Mesendoderm (in vitro differentiated cells): ENCODE data around the gene AFM.

Experiments
- DNase-seq: peaks from one replicate; pipeline ENCODE4 v3.0.0; 2013
- H2AK5ac ChIP-seq: 2 replicates; pipeline ENCODE4 v1.6.1; 2013; ENCODE audit warnings: low read length, inconsistent platforms
- H2BK120ac ChIP-seq: 2 replicates; pipeline ENCODE4 v1.6.1; 2013; ENCODE audit warnings: low read depth, mild to moderate bottlenecking, low read length, moderate library complexity, mixed read lengths
- H2BK15ac ChIP-seq: replicated peaks from 2 replicates; pipeline ENCODE4 v1.6.1; 2013; ENCODE audit warnings: low read depth, mild to moderate bottlenecking, moderate library complexity
- H2BK5ac ChIP-seq: 2 replicates; pipeline ENCODE4 v1.6.1; 2013; ENCODE audit warnings: low read length, inconsistent platforms
- H3K18ac ChIP-seq: 2 replicates; pipeline ENCODE4 v1.6.1; 2013; ENCODE audit warnings: mild to moderate bottlenecking, low read length, mixed read lengths
- H3K23ac ChIP-seq: one replicate; pipeline ENCODE4 v1.6.1; 2013; ENCODE audit warnings: low read length
- H3K27ac ChIP-seq: 2 replicates; pipeline ENCODE4 v1.5.1; 2013; ENCODE audit warnings: low read depth, mild to moderate bottlenecking, inconsistent platforms, low read length, moderate library complexity
- H3K27me3 ChIP-seq: 2 replicates; pipeline ENCODE4 v1.6.1; 2013; ENCODE audit warnings: low read length, control low read depth, mild to moderate bottlenecking, inconsistent platforms; ENCODE audit not compliant: insufficient read depth, poor library complexity
- H3K36me3 ChIP-seq: 2 replicates; pipeline ENCODE4 v1.6.1; 2013; ENCODE audit warnings: low read length, inconsistent platforms; ENCODE audit not compliant: control insufficient read depth, insufficient read depth
- H3K4ac ChIP-seq: one replicate; pipeline ENCODE4 v1.6.1; 2013; ENCODE audit warnings: low read depth, mild to moderate bottlenecking, low read length, moderate library complexity
- H3K4me1 ChIP-seq: 2 replicates; pipeline ENCODE4 v1.6.1; 2013; ENCODE audit warnings: low read depth, low read length, inconsistent platforms; ENCODE audit not compliant: control insufficient read depth
- H3K4me2 ChIP-seq: 2 replicates; pipeline ENCODE4 v1.6.1; 2013; ENCODE audit warnings: low read length
- H3K4me3 ChIP-seq: 2 replicates; pipeline ENCODE4 v1.5.1; 2013; ENCODE audit warnings: mild to moderate bottlenecking, low read length
- H3K56ac ChIP-seq: one replicate; pipeline ENCODE4 v1.6.1; 2013; ENCODE audit warnings: low read length
- H3K79me1 ChIP-seq: 2 replicates; pipeline ENCODE4 v1.6.1; 2013; ENCODE audit warnings: low read length, inconsistent platforms
- H3K79me2 ChIP-seq: 2 replicates; pipeline ENCODE4 v1.6.1; 2013; ENCODE audit warnings: mild to moderate bottlenecking, low read length; ENCODE audit not compliant: control insufficient read depth, insufficient read depth
- H3K9ac ChIP-seq: 2 replicates; pipeline ENCODE4 v1.6.1; 2013; ENCODE audit warnings: low read length, inconsistent platforms
- H4K5ac ChIP-seq: one replicate; pipeline ENCODE4 v1.6.1; 2013; ENCODE audit warnings: low read length
- H4K8ac ChIP-seq: one replicate; pipeline ENCODE4 v1.6.1; 2013; ENCODE audit warnings: low read depth, mild to moderate bottlenecking, control low read depth, low read length, moderate library complexity
- WGBS: extraction: QIAGEN DNeasy Blood & Tissue Kit; methylation state at CpG from one replicate; pipeline ENCODE4 v1.1.7; 2013; ENCODE audit warnings: low lambda C conversion rate, missing lambda C conversion rate; ENCODE audit not compliant: insufficient coverage; ENCODE audit errors: extremely low coverage; 5-methylcytosine and 5-hydroxymethylcytosine counted together

Gene AFM

DNA sequence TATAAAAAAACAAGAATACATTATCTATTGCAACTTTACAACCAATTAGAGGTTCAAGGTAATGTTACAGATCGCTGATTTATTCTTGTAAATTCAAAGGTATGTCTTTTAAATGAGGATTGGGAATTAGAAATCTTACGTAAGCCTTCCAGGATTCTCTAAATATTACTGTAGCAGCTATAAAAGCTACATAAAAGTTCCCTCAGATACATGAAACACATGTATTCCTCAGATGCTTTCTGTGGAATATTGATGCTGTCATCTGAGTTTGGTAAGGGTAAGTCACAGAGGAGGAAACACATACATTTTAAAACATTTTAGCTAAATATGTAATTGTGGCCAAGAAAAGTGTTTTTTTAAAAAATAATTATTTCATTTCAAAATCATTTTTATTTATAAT lies 42.1 kb upstream of the AFM start:
- Histone ChIP-seq H3K23ac (no peak overlapping the region), H3K79me1 (no peaks in the 10 kb centered on the region), H3K4ac (no peak overlapping the region), H2BK5ac (no peak overlapping the region), H3K18ac (no peak overlapping the region), H3K56ac (no peak overlapping the region), H3K4me3 (no peak overlapping the region), H2BK120ac (no peak overlapping the region), H3K79me2 (no peaks in the 10 kb centered on the region), H2BK15ac (no peak overlapping the region), H3K9ac (no peak overlapping the region), H4K8ac (no peak overlapping the region), H3K27me3 (no peaks in the 10 kb centered on the region), H3K4me2 (no peak overlapping the region), H3K4me1 (no peaks in the 10 kb centered on the region), H3K27ac (no peak overlapping the region), H2AK5ac (no peak overlapping the region), H4K5ac (no peak overlapping the region), H3K36me3 (no peaks in the 10 kb centered on the region)
- WGBS, result no CpG with 5 or more reads among the region's 2 CpGs
- DNase-seq, result no peak

DNA sequence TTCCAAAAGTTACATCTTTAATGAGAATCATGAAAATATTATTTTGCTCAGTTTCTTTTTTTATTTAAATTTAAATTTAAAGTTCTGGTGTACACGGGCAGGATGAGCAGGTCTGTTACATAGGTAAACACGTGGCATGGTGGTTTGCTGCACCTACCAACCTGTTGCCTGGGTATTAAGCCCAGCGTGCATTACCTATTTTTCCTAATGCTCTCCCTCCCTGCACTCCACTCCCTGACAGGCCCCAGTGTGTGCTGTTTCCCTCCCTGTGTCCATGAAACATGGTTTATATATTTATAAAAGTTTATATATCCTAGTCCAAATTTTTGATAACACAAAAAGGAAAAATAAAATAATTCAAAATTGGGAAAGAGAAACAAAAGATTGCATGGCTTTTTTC lies 41.6 kb upstream of the AFM start:
- no peak overlapping the region for H4K5ac ChIP-seq
- no peak overlapping the region for H3K4ac ChIP-seq
- no peaks in the 10 kb centered on the region for H3K36me3 ChIP-seq
- no peak overlapping the region for H3K18ac ChIP-seq
- H3K56ac ChIP-seq, result no peak overlapping the region
- no peak for DNase-seq
- H3K79me1 ChIP-seq, result no peaks in the 10 kb centered on the region
- H2BK120ac ChIP-seq, result no peak overlapping the region
- no peak overlapping the region for H2BK15ac ChIP-seq
- H4K8ac ChIP-seq, result no peak overlapping the region
- no CpG with 5 or more reads among the region's 3 CpGs for WGBS
- H3K4me2 ChIP-seq, result no peak overlapping the region
- H3K79me2 ChIP-seq, result no peaks in the 10 kb centered on the region
- H3K23ac ChIP-seq, result no peak overlapping the region
- H2AK5ac ChIP-seq, result no peak overlapping the region
- no peaks in the 10 kb centered on the region for H3K4me1 ChIP-seq
- H3K9ac ChIP-seq, result no peak overlapping the region
- H2BK5ac ChIP-seq, result no peak overlapping the region
- H3K4me3 ChIP-seq, result no peak overlapping the region
- no peaks in the 10 kb centered on the region for H3K27me3 ChIP-seq
- H3K27ac ChIP-seq, result no peak overlapping the region

DNA sequence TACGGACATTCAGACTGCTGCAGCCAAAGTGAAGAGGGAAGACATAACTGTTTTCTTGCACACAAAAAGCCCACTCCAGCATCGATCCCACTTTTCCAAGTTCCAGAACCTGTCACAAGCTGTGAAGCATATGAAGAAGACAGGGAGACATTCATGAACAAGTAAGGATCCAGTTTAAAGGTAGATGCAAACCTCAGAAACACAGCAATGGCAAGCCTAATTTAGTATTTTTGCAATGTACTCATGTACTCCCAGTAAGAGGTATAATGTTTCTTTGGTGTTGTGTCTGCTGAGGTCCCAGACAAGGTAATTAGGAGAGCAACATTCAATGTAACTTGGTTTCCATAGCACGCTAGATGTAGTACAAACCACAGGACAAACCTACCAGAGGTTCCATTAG lies 40.9 kb upstream of the AFM start:
- H3K79me1 ChIP-seq, result no peaks in the 10 kb centered on the region
- H3K79me2 ChIP-seq, result no peaks in the 10 kb centered on the region
- H4K8ac ChIP-seq, result no peak overlapping the region
- H3K9ac ChIP-seq, result no peak overlapping the region
- H3K4me2 ChIP-seq, result no peak overlapping the region
- no peak overlapping the region for H3K27ac ChIP-seq
- WGBS, result no CpG with 5 or more reads among the region's 3 CpGs
- H3K36me3 ChIP-seq, result no peaks in the 10 kb centered on the region
- no peak overlapping the region for H3K18ac ChIP-seq
- no peak overlapping the region for H3K23ac ChIP-seq
- H4K5ac ChIP-seq, result no peak overlapping the region
- H3K4me3 ChIP-seq, result no peak overlapping the region
- H3K27me3 ChIP-seq, result no peaks in the 10 kb centered on the region
- H2BK5ac ChIP-seq, result no peak overlapping the region
- H3K4me1 ChIP-seq, result no peaks in the 10 kb centered on the region
- no peak overlapping the region for H2BK120ac ChIP-seq
- no peak overlapping the region for H2AK5ac ChIP-seq
- no peak for DNase-seq
- H2BK15ac ChIP-seq, result no peak overlapping the region
- no peak overlapping the region for H3K4ac ChIP-seq
- no peak overlapping the region for H3K56ac ChIP-seq

DNA sequence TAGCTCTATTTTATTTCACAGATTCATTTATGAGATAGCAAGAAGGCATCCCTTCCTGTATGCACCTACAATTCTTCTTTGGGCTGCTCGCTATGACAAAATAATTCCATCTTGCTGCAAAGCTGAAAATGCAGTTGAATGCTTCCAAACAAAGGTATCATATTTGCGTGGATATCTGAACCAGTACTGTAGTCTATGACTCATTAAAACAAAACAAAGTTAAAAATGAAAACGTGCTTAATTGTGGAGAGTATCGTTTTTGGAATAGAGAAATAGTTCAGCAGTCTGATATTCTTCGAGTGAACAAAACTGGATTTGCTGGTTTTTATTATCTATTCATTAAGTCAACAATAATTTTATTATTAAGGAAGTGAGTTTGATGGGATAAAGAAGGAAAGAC lies 39.3 kb upstream of the AFM start:
- H3K79me1 ChIP-seq, result no peaks in the 10 kb centered on the region
- no peak overlapping the region for H3K4me2 ChIP-seq
- no peak overlapping the region for H3K18ac ChIP-seq
- H4K5ac ChIP-seq, result no peak overlapping the region
- H3K36me3 ChIP-seq, result no peaks in the 10 kb centered on the region
- H3K4me1 ChIP-seq, result no peaks in the 10 kb centered on the region
- H3K27me3 ChIP-seq, result no peaks in the 10 kb centered on the region
- 100% methylated on average over 3 of the region's 5 CpGs for WGBS
- no peak for DNase-seq
- no peak overlapping the region for H3K4me3 ChIP-seq
- H3K56ac ChIP-seq, result no peak overlapping the region
- H3K23ac ChIP-seq, result no peak overlapping the region
- H3K79me2 ChIP-seq, result no peaks in the 10 kb centered on the region
- no peak overlapping the region for H2BK15ac ChIP-seq
- no peak overlapping the region for H2BK120ac ChIP-seq
- no peak overlapping the region for H3K4ac ChIP-seq
- no peak overlapping the region for H2BK5ac ChIP-seq
- no peak overlapping the region for H2AK5ac ChIP-seq
- H3K9ac ChIP-seq, result no peak overlapping the region
- H3K27ac ChIP-seq, result no peak overlapping the region
- H4K8ac ChIP-seq, result no peak overlapping the region

DNA sequence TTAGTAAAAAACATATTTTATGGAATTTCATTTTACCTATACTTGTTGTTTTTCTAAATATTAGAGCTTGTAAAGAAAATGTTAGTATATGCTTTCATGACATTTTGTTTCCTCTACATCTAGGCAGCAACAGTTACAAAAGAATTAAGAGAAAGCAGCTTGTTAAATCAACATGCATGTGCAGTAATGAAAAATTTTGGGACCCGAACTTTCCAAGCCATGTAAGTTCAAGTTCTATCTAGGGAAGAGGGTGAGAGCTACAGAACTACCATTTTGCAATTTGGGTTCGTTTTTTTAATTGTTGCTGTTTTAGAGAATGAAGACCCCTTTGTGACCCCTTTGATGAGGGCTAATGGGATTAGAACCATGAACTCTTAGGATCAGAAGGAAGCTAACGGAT lies 38.3 kb upstream of the AFM start:
- Histone ChIP-seq H3K56ac (no peak overlapping the region), H3K23ac (no peak overlapping the region), H3K27ac (no peak overlapping the region), H2BK5ac (no peak overlapping the region), H3K9ac (no peak overlapping the region), H3K18ac (no peak overlapping the region), H4K8ac (no peak overlapping the region), H3K4ac (no peak overlapping the region), H3K4me3 (no peak overlapping the region), H3K79me1 (no peaks in the 10 kb centered on the region), H3K36me3 (no peaks in the 10 kb centered on the region), H3K4me1 (no peaks in the 10 kb centered on the region), H2BK15ac (no peak overlapping the region), H4K5ac (no peak overlapping the region), H3K4me2 (no peak overlapping the region), H3K79me2 (no peaks in the 10 kb centered on the region), H2AK5ac (no peak overlapping the region), H2BK120ac (no peak overlapping the region), H3K27me3 (no peaks in the 10 kb centered on the region)
- WGBS, result no CpG with 5 or more reads among the region's 3 CpGs
- no peak for DNase-seq

DNA sequence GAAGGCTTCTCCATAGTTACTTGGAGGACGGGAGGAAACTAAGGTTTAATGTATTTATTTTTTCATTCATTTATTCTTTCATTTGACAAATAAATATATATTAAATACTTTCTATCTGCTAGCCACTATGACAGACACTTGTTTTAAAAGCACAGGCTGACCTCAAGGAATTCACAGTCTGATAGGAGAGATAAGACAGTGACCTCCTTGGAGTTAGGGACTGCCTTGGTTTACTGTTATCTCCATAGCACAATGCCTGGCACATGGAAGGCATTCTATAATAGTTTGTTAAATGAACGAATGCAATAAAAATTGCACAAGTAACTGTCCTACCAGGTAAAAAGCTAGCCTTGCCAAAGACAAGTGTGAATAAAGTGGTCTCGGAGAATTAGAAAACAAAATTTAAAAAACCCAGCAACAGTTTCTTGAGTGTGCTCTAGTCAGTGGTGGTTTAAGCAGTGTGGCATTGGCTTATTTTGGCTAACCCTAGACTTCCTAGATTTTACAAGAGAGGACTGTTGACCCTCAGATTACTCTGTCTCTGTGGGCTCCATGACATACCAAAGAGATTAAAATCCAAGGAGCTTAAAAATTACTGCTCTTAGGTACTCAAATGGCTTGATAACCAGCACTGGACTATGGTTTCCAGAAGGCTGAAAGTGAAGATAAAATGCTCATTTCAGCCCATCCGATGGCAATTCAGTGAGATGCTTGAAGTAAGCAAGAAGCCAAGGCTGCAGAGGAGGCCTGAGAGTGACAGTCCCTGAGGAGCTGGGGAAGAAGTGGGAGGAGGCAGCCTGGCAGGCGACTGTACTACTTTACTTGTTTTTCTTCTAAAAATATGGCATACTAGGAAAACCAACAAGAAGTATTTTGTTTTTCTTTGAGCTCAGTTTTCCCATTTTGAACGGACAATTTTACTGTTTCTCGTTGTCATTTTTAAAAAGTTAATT lies 35.9 kb upstream of the AFM start:
- Histone ChIP-seq H3K4me3 (no peak overlapping the region), H2AK5ac (no peak overlapping the region), H3K79me1 (no peaks in the 10 kb centered on the region), H4K8ac (no peak overlapping the region), H3K27ac (no peak overlapping the region), H3K18ac (no peak overlapping the region), H3K36me3 (no peaks in the 10 kb centered on the region), H3K79me2 (no peaks in the 10 kb centered on the region), H2BK15ac (no peak overlapping the region), H3K4me1 (no peaks in the 10 kb centered on the region), H3K4ac (no peak overlapping the region), H4K5ac (no peak overlapping the region), H2BK120ac (no peak overlapping the region), H3K27me3 (no peaks in the 10 kb centered on the region), H3K56ac (no peak overlapping the region), H3K23ac (no peak overlapping the region), H3K4me2 (no peak overlapping the region), H3K9ac (no peak overlapping the region), H2BK5ac (no peak overlapping the region)
- no CpG with 5 or more reads among the region's 7 CpGs for WGBS
- DNase-seq, result peak; percentile 57
